ENCODE data around the gene TGM3.

Gene TGM3

GRCh38 chr20:2315440-2315778 lies 19.6 kb downstream of the TGM3 start:
- TF ChIP-seq, protein P1, sequence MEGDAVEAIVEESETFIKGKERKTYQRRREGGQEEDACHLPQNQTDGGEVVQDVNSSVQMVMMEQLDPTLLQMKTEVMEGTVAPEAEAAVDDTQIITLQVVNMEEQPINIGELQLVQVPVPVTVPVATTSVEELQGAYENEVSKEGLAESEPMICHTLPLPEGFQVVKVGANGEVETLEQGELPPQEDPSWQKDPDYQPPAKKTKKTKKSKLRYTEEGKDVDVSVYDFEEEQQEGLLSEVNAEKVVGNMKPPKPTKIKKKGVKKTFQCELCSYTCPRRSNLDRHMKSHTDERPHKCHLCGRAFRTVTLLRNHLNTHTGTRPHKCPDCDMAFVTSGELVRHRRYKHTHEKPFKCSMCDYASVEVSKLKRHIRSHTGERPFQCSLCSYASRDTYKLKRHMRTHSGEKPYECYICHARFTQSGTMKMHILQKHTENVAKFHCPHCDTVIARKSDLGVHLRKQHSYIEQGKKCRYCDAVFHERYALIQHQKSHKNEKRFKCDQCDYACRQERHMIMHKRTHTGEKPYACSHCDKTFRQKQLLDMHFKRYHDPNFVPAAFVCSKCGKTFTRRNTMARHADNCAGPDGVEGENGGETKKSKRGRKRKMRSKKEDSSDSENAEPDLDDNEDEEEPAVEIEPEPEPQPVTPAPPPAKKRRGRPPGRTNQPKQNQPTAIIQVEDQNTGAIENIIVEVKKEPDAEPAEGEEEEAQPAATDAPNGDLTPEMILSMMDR (IDR thresholded peaks at IDR 0.05; ENCODE audit: control extremely low read depth, extremely low read depth, low read depth, missing control alignments), result no peak
- CTCF ChIA-PET, result no interaction called here
- no peak for DNase-seq (ENCODE audit: extremely low spot score)
- POLR2A ChIA-PET, result no interaction called here

DNA sequence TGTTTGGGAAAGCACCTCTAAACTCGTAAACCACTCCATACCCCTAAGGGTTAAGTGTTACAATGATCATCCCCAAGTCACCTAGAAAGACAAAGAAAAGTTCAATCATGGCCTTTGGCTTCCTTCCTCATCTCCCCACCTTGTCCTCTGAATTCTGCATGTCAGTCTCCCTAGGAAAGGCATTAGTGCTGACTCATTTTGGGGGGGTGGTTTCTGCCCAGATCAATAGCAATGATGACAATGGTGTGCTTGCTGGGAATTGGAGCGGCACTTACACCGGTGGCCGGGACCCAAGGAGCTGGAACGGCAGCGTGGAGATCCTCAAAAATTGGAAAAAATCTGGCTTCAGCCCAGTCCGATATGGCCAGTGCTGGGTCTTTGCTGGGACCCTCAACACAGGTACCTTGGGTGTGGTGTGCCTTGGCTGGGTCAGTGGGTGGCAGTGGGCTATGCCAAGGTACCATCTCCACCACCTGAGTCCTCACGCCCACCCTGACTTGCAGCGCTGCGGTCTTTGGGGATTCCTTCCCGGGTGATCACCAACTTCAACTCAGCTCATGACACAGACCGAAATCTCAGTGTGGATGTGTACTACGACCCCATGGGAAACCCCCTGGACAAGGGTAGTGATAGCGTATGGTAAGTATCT lies 21.2 kb downstream of the TGM3 start:
- no peak for DNase-seq (ENCODE audit: extremely low spot score)
- CTCF ChIA-PET, result interaction anchor here (1.1 kb wide), 1 partner anchor 9 kb away, joined by 3 read pairs; no protein-coding TSS in a partner anchor
- POLR2A ChIA-PET, result no interaction called here
- TF ChIP-seq, protein P1 (IDR thresholded peaks at IDR 0.05; ENCODE audit: control extremely low read depth, extremely low read depth, low read depth, missing control alignments), result no peak

DNA sequence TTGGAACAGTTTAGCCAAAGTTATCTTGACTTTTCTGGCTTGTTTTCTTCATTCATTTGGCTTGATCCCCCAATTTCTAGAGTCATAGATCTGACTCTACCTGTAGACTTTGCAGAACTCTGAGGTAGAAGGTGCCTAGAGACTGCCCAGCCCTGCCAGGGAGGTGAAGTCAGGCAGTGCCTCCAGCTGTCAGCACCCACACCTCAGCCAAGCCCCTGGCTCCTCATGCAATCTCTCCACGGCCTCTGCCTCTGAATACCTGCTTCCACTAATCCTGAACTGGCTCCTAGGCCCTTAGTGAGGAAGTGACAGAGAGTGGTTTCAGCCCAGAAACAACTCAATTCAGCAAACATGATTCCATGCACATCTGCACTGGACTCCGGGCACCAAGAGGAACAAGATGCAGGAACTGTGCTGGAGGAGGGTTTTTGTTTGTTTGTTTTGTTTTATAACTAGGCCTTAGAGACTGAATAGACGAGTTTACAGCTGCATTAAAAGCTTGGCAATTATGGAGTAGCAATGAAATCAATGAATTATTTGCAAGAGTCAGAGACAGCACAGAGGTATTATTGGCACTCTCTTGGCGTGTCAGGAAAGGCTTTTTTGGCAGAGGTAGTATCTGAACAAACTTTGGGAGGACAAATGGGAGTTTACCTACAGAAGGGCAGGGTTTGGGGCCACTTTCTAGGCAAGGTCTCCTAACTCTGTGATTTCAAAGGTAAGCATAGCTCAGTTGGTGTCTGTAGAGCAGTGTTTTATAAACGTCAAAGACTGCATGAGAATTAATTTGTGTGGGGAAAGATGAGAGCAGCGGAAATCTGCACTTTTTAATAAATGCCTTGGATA lies 25.2 kb downstream of the TGM3 start:
- TF ChIP-seq, protein P1 (IDR thresholded peaks at IDR 0.05; ENCODE audit: control extremely low read depth, extremely low read depth, low read depth, missing control alignments), result no peak
- ChIA-PET CTCF (interaction anchor here (1.3 kb wide), 1 partner anchor 114 kb away, joined by 3 read pairs; no protein-coding TSS in a partner anchor), POLR2A (no interaction called here)
- DNase-seq (ENCODE audit: extremely low spot score), result no peak

GRCh38 chr20:2323051-2323450 lies 27.2 kb downstream of the TGM3 start:
- DNase-seq (ENCODE audit: extremely low spot score), result no peak
- ChIA-PET POLR2A (no interaction called here), CTCF (no interaction called here)
- TF ChIP-seq, protein P1 (IDR thresholded peaks at IDR 0.05; ENCODE audit: control extremely low read depth, extremely low read depth, low read depth, missing control alignments), result no peak

DNA sequence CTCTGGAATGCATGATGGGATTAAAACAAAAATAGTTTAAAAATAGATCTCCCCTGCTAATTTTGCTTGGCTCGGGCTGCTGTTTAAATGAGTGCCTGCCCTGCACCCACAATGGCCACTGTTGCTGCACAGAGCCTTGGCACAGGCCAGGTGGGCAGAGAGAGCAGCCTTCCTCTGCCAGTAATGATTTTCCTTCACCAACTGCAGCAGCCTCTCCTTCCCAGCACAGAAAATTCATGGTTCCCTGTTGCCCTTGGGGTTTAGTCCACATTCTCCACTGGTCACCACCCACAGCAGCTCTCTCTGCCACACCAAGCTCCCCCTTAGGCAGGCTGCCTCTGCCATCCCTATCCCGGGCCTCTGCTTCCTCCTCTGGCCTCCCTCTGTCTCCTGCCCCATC lies 30.2 kb downstream of the TGM3 start:
- DNase-seq (ENCODE audit: extremely low spot score), result no peak
- TF ChIP-seq, protein P1 (IDR thresholded peaks at IDR 0.05; ENCODE audit: control extremely low read depth, extremely low read depth, low read depth, missing control alignments), result no peak
- CTCF ChIA-PET, result no interaction called here
- POLR2A ChIA-PET, result no interaction called here

GRCh38 chr20:2327620-2328555 lies 32.1 kb downstream of the TGM3 start:
- ChIA-PET CTCF (no interaction called here), POLR2A (no interaction called here)
- DNase-seq (ENCODE audit: extremely low spot score), result no peak
- TF ChIP-seq, protein P1 (IDR thresholded peaks at IDR 0.05; ENCODE audit: control extremely low read depth, extremely low read depth, low read depth, missing control alignments), result no peak
